NT2/D1 (cell line): Measurements from ENCODE around the gene AFDN.

Source experiments
- DNase-seq: peaks from one replicate; pipeline ENCODE4 v3.0.0-alpha.2; 2011; ENCODE audit warnings: low read depth, low spot score
- H3K27me3 ChIP-seq: 2 replicates; pipeline ENCODE4 v1.6.0; 2011; ENCODE audit warnings: mild to moderate bottlenecking; ENCODE audit not compliant: insufficient read length, insufficient read depth
- H3K36me3 ChIP-seq: 2 replicates; pipeline ENCODE4 v1.6.1; 2011; ENCODE audit warnings: mild to moderate bottlenecking, low read length, mixed read lengths; ENCODE audit not compliant: insufficient read depth, insufficient read length
- H3K4me1 ChIP-seq: 2 replicates; pipeline ENCODE4 v1.5.1; 2011; ENCODE audit not compliant: insufficient read depth, insufficient read length
- H3K4me3 ChIP-seq: 2 replicates; pipeline ENCODE4 v1.5.1; 2011; ENCODE audit warnings: low read depth; ENCODE audit not compliant: insufficient read length
- H3K9ac ChIP-seq: 2 replicates; pipeline ENCODE4 v1.6.0; 2011; ENCODE audit warnings: low read depth; ENCODE audit not compliant: insufficient read length
- H3K9me3 ChIP-seq: 2 replicates; pipeline ENCODE4 v1.5.1; 2011; ENCODE audit warnings: mild to moderate bottlenecking, low read length; ENCODE audit not compliant: insufficient read depth
- SUZ12 ChIP-seq: IDR thresholded peaks from 2 replicates; pipeline ENCODE4 v1.6.1; 2011; ENCODE audit not compliant: insufficient read length, insufficient read depth; ENCODE audit errors: extremely low read depth
- YY1 ChIP-seq: IDR thresholded peaks from 2 replicates; pipeline ENCODE4 v1.6.1; 2011; ENCODE audit not compliant: insufficient read length, insufficient read depth
- ZNF274 ChIP-seq: IDR thresholded peaks from 2 replicates; pipeline ENCODE4 v1.6.1; 2011; ENCODE audit warnings: mild to moderate bottlenecking, low read depth, low read length

The AFDN gene

DNA sequence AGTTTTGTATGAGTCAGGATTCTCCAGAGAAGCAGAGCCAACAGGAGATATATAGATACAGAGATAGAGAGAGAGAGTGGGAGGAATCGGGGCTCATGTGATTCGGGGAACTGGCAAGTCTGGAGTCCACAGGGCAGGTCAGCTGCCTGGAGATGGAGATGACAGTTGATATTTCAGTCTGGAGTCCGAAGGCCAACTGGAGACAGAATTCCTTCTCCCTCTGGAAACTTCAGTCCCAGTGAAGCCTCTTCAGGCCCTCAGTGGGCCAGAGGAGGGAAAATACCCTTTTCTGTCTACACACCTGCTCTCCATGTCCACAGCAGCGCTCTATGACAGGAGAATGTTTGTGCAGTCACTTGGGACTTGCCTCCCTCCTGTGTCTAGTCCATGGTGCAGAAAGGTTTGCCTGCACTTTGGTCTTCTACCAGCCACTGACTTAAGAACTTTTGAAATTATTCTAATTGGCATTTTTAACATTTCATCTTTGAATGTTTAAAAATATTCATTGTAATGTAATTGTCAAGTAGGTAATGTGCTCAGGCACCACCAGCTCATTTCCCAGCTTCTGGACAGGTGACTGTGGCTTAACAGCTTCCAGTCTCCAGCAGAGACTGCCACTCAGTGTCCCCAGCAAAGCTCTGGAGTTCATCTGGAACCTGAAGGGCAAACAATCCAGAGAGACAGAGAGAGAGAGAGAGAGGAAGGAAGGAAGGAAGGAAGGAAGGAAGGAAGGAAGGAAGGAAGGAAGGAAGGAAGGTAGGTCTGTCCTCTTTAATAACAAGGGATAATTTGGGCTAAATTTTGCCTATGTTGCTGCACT is 43.8 kb upstream of the AFDN start:
- DNase-seq, result no peak
- no peak for TF ChIP-seq SUZ12
- TF ChIP-seq YY1, result no peak
- TF ChIP-seq ZNF274, result no peak
- H3K36me3 ChIP-seq, result no peaks in the 10 kb centered on the region
- no peaks in the 10 kb centered on the region for H3K9me3 ChIP-seq
- no peak overlapping the region for H3K9ac ChIP-seq
- H3K27me3 ChIP-seq, result no peaks in the 10 kb centered on the region
- no peak overlapping the region for H3K4me3 ChIP-seq
- H3K4me1 ChIP-seq, result no peaks in the 10 kb centered on the region

DNA sequence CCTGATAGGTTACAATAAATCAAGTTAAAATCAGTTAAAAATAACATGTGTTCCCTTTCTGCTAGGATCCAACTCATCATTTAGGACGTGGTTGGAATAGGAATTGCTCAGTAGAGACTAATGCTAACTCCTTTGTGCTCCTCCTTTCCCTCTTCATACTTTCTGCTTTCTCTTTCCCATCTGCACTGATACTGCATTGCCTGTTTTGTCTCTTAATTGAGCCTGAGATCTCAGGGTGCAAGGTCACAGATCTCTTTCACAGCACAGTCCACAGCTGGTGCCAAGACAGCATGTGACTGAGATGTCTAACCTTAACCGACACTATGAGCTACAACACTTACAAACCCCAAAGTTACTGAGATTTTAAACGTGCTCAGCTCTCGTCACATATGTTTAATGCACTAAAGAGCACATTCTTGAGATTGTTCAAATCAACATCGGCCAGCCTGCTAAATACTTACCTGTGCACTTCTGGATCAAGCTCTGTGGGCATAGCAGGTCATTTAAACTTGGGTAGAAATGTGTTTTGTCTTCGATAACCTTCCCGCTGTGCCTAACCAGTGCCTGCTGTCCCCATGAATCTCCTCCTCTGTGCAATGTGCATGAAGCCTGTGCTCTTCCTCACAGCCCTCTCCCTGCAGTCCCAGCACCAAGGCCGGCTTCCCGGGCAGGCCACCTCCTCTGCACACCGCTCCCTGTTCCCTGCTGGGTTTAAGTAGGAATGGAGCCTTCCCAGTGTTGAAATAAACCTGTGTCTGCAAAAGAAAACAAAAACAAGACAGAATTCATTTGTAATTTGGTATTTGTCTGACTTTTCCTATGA is 39.6 kb upstream of the AFDN start:
- Histone ChIP-seq H3K4me1 (no peaks in the 10 kb centered on the region), H3K4me3 (no peak overlapping the region), H3K36me3 (no peaks in the 10 kb centered on the region), H3K9ac (no peak overlapping the region), H3K9me3 (no peaks in the 10 kb centered on the region), H3K27me3 (no peaks in the 10 kb centered on the region)
- DNase-seq, result no peak
- no peak for TF ChIP-seq SUZ12
- TF ChIP-seq ZNF274, result no peak
- TF ChIP-seq YY1, result no peak

DNA sequence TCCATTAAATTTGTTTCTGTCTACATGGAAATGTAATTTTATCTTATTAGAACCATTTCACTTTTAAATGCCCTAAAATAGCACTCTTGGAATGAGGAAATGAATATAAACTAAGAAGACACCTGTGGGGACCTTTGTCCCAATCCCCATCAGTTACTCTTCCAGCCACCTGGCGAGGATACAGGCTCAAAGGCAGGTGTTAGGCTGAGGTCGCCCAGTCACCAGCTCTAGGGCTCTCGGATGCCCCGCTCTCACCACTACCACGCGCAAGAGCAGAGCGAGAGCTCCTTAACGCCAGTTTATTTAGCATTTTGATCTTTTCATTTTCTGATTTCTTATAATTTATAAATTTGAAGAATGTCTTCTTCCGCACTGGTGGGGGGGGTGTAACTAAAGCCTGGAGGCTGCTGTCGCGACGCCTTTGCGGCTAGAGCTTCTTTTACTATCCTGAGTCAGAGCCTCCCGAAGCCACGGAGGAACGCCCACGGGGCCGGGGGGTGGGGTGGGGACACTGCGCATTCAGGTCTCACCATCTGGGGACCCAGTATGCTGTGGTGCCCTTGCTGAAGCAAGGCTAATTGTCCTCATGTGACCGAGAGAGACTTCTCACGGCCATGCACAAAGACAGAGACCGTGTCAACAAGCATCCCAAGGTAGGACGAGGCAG is 38.7 kb upstream of the AFDN start:
- Histone ChIP-seq H3K4me3 (no peak overlapping the region), H3K36me3 (no peaks in the 10 kb centered on the region), H3K27me3 (no peaks in the 10 kb centered on the region), H3K4me1 (no peaks in the 10 kb centered on the region), H3K9me3 (no peaks in the 10 kb centered on the region), H3K9ac (no peak overlapping the region)
- DNase-seq, result no peak
- TF ChIP-seq SUZ12 (no peak), ZNF274 (no peak), YY1 (no peak)

DNA sequence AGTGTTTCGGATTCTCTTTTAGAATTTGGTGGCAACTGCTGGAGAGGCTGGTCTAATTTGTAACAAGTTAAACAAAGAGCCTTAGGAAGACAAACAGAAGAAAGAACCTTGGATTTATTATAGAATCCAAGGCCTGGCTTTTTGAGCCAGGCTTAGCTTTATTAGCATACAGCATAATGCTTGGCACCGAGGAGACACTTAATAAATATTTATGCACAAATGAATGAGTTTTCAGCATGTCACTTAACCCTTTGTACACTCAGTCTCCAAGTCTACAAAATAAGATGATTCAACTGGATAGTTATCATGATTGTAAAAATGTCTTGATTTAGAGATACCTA is 38.2 kb upstream of the AFDN start:
- H3K9ac ChIP-seq, result no peak overlapping the region
- H3K27me3 ChIP-seq, result no peaks in the 10 kb centered on the region
- TF ChIP-seq ZNF274 (no peak), SUZ12 (no peak), YY1 (no peak)
- no peaks in the 10 kb centered on the region for H3K36me3 ChIP-seq
- no peak overlapping the region for H3K4me3 ChIP-seq
- no peaks in the 10 kb centered on the region for H3K9me3 ChIP-seq
- H3K4me1 ChIP-seq, result no peaks in the 10 kb centered on the region
- DNase-seq, result no peak

- no peak overlapping the region for H3K4me3 ChIP-seq
- no peaks in the 10 kb centered on the region for H3K36me3 ChIP-seq
- no peak for DNase-seq
Measured at GRCh38 chr6:167789358-167789757, 37.4 kb upstream of the AFDN start.

DNA sequence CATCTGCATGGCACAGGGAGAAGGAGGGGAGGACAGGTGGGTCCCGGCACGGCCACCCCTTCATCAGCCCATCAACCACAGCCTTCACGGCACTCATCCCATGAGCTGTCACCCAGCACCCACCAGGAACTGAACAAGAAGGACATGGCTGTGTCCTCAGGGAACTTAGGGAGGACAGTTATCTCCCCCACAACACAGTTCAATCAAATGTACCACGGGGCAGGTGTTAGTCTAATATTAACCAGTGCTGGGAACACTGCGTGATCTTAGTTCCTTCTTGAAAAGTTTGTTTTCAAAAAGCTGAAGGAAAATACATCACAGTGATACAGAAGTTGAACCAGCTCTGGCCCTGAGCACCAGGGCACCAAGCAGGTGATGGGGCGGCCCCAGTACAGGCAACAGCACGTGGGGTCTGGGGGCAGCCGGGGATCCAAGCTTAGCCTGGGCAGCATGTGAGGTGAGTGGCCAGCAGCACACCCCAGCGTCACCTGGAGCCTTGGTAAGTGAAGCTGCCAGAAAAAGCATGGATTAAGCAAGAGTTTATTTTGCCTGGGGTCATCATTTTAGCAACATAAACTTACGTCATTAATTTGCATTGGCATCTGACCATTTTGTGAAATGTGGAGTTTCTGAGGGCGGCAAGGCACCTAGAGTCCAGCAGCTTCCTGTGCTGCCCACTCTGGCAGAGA is 35.5 kb upstream of the AFDN start:
- Histone ChIP-seq H3K4me3 (no peak overlapping the region), H3K9ac (no peak overlapping the region), H3K4me1 (no peaks in the 10 kb centered on the region), H3K27me3 (no peaks in the 10 kb centered on the region), H3K36me3 (no peaks in the 10 kb centered on the region), H3K9me3 (no peaks in the 10 kb centered on the region)
- TF ChIP-seq SUZ12 (no peak), YY1 (no peak), ZNF274 (no peak)
- DNase-seq, result no peak

More at GRCh38 chr6:167789358-167789757, 37.4 kb upstream of the AFDN start:
- H3K9me3 ChIP-seq, result no peaks in the 10 kb centered on the region
- no peaks in the 10 kb centered on the region for H3K27me3 ChIP-seq
- no peak for TF ChIP-seq YY1
- TF ChIP-seq SUZ12, result no peak
- no peak for TF ChIP-seq ZNF274
- no peak overlapping the region for H3K9ac ChIP-seq
- no peaks in the 10 kb centered on the region for H3K4me1 ChIP-seq
